Fibroblast of the aortic adventitia (primary cell): ENCODE results near the gene ZBED1. TPM values are rescaled to one million over a fixed set of nuclear protein-coding genes. Genes with fewer than 3 reads are reported as not detected.

Experiments
- DNase-seq: peaks from one replicate; pipeline ENCODE4 v3.0.0-alpha.2; 2010; ENCODE audit warnings: low read depth
- H3K4me3 ChIP-seq: 2 replicates; pipeline ENCODE4 v1.5.1; 2011; ENCODE audit warnings: low read depth, mild to moderate bottlenecking, control low read depth, low read length, moderate library complexity
- CTCF ChIP-seq: IDR thresholded peaks from 2 replicates; pipeline ENCODE4 v1.5.1; 2011; ENCODE audit warnings: mild to moderate bottlenecking, low read length, control low read depth, inconsistent platforms; ENCODE audit not compliant: insufficient read depth
- total RNA-seq: library from RNA; depleted of rRNA; stranded (reverse); fragments of >200 nt; gene quantifications from 2 replicates; pipeline ENCODE4 v1.2.3, GENCODE V29; 2012; ENCODE audit warnings: low replicate concordance

Gene ZBED1
- total RNA-seq, 1 donor, result 25.3 TPM

GRCh38 chrX:2502668-2503519 is 2.1 kb upstream of the ZBED1 start:
- no peak overlapping the region for H3K4me3 ChIP-seq
- TF ChIP-seq CTCF, result no peak
- DNase-seq, result peak; percentile 23

GRCh38 chrX:2502120-2502667 is 1.4 kb upstream of the ZBED1 start:
- no peak for DNase-seq
- TF ChIP-seq CTCF, result no peak
- no peak overlapping the region for H3K4me3 ChIP-seq

- no peak for TF ChIP-seq CTCF
These were observed 855 bp upstream of the ZBED1 start for GRCh38 chrX:2501559-2502102.

GRCh38 chrX:2500091-2500802 is 529 bp downstream of the ZBED1 start:
- peak; percentile 48 for DNase-seq
- no peak for TF ChIP-seq CTCF
- H3K4me3 ChIP-seq, result peak overlapping the region; percentile 79

More at GRCh38 chrX:2501559-2502102, 855 bp upstream of the ZBED1 start:
- H3K4me3 ChIP-seq, result no peak overlapping the region
- no peak for DNase-seq

- DNase-seq, result no peak
- peak overlapping the region; percentile 79 for H3K4me3 ChIP-seq
- no peak for TF ChIP-seq CTCF
These were observed 1.3 kb downstream of the ZBED1 start for GRCh38 chrX:2499507-2499906.

- peak; percentile 34 for DNase-seq
- peak overlapping the region; percentile 79 for H3K4me3 ChIP-seq
- TF ChIP-seq CTCF, result no peak
These were observed 1.9 kb downstream of the ZBED1 start for GRCh38 chrX:2498781-2499302.
